ENCODE measurements around the gene GNAZ. TPM values are rescaled to one million over a fixed set of nuclear protein-coding genes. Genes with fewer than 3 reads are reported as not detected.
A peak's percentile ranks its signal among the peaks of the same experiment; 100 is the strongest.

GNAZ gene
- total RNA-seq, 1 donor from 2014 or later, result 3.9 TPM

GRCh38 chr22:23054531-23055257, 15.6 kb upstream of the GNAZ start:
- H3K27ac Mint-ChIP-seq (ENCODE audit: unreplicated experiment), result no peak overlapping the region
- no peak overlapping the region for H3K4me3 Mint-ChIP-seq (ENCODE audit: unreplicated experiment)
- no peaks in the 10 kb centered on the region for H3K4me1 Mint-ChIP-seq (ENCODE audit: low read depth)
- H3K9me3 Mint-ChIP-seq (ENCODE audit: low read depth), result peaks cover 28% of the 10 kb centered on the region
- H3K36me3 Mint-ChIP-seq (ENCODE audit: low read depth), result peaks cover 7% of the 10 kb centered on the region
- DNase-seq (ENCODE audit: low spot score), result peak; percentile 15
- TF ChIP-seq, protein P1, sequence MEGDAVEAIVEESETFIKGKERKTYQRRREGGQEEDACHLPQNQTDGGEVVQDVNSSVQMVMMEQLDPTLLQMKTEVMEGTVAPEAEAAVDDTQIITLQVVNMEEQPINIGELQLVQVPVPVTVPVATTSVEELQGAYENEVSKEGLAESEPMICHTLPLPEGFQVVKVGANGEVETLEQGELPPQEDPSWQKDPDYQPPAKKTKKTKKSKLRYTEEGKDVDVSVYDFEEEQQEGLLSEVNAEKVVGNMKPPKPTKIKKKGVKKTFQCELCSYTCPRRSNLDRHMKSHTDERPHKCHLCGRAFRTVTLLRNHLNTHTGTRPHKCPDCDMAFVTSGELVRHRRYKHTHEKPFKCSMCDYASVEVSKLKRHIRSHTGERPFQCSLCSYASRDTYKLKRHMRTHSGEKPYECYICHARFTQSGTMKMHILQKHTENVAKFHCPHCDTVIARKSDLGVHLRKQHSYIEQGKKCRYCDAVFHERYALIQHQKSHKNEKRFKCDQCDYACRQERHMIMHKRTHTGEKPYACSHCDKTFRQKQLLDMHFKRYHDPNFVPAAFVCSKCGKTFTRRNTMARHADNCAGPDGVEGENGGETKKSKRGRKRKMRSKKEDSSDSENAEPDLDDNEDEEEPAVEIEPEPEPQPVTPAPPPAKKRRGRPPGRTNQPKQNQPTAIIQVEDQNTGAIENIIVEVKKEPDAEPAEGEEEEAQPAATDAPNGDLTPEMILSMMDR (IDR thresholded peaks at IDR 0.05), result no peak
- peaks cover 35% of the 10 kb centered on the region for H3K27me3 Mint-ChIP-seq (ENCODE audit: low read depth)

DNA sequence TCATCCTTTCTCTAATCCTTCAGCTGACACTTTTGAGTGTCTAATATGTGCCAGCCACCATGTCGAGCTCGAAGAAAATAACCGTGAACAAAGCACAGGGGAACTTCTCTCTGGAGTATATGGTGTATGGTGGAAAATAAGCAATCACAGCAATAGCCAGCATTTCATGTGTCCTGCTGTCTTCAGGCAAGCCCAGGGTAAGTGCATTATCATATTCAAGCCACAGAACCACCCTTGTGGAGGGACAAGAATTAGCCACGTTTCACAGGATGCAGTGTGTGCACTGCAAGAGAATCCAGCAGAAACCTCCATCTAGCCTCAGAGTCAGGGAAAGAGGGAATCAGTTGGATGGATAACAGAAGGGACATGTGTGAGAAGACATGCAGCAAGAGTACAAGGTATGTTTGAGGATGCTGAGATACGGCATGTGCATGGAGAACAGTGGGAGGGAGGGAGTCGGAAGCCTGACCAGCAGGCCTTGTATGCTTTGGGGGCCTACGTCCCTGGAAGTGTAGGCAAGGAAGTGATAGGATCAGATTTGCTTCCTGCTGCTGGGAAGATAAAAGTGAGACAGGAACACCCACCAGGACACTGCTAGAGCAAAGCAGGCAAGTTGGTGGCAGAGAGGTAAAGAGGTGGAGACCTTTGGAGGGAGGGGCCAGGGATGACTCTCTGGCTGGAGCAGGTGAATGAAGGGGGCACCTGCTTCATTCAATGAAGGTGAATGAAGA, 14.7 kb upstream of the GNAZ start:
- H3K36me3 Mint-ChIP-seq (ENCODE audit: low read depth), result peaks cover 5% of the 10 kb centered on the region
- H3K4me1 Mint-ChIP-seq (ENCODE audit: low read depth), result no peaks in the 10 kb centered on the region
- TF ChIP-seq, protein P1 (IDR thresholded peaks at IDR 0.05), result no peak
- H3K27me3 Mint-ChIP-seq (ENCODE audit: low read depth), result peaks cover 33% of the 10 kb centered on the region
- H3K4me3 Mint-ChIP-seq (ENCODE audit: unreplicated experiment), result no peak overlapping the region
- H3K27ac Mint-ChIP-seq (ENCODE audit: unreplicated experiment), result no peak overlapping the region
- peak; percentile 18 for DNase-seq (ENCODE audit: low spot score)
- peaks cover 24% of the 10 kb centered on the region for H3K9me3 Mint-ChIP-seq (ENCODE audit: low read depth)

DNA sequence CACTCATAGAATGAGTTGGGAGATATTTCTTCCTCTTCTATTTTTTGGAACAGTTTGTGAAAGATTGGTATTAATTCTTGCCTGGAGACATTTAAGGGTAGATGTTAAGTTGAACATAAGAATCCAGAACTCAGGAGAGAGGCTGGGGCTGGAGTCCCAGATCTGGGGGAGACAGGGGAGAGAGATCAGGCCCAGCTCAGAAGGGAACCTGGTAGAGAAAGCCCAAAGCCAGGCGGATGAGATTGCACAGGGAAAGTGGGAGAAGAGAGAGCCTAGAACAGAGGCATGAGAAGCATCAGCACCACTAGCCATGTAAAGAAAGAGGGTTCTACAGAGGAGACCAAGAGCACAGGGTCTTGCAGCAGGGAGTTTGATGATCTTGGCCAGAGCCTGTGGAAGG, 13.0 kb upstream of the GNAZ start:
- peaks cover 19% of the 10 kb centered on the region for H3K9me3 Mint-ChIP-seq (ENCODE audit: low read depth)
- DNase-seq (ENCODE audit: low spot score), result peak; percentile 20
- TF ChIP-seq, protein P1 (IDR thresholded peaks at IDR 0.05), result no peak
- H3K4me3 Mint-ChIP-seq (ENCODE audit: unreplicated experiment), result no peak overlapping the region
- peaks cover 5% of the 10 kb centered on the region for H3K36me3 Mint-ChIP-seq (ENCODE audit: low read depth)
- no peaks in the 10 kb centered on the region for H3K4me1 Mint-ChIP-seq (ENCODE audit: low read depth)
- no peak overlapping the region for H3K27ac Mint-ChIP-seq (ENCODE audit: unreplicated experiment)
- peaks cover 24% of the 10 kb centered on the region for H3K27me3 Mint-ChIP-seq (ENCODE audit: low read depth)

- Mint-ChIP-seq H3K27me3 (ENCODE audit: low read depth) (peaks cover 25% of the 10 kb centered on the region), H3K27ac (ENCODE audit: unreplicated experiment) (no peak overlapping the region), H3K9me3 (ENCODE audit: low read depth) (peaks cover 19% of the 10 kb centered on the region), H3K4me1 (ENCODE audit: low read depth) (no peaks in the 10 kb centered on the region), H3K36me3 (ENCODE audit: low read depth) (peaks cover 5% of the 10 kb centered on the region), H3K4me3 (ENCODE audit: unreplicated experiment) (no peak overlapping the region)
- TF ChIP-seq, protein P1 (IDR thresholded peaks at IDR 0.05), result no peak
- DNase-seq (ENCODE audit: low spot score), result peak; percentile 22
These were observed 12.3 kb upstream of the GNAZ start for GRCh38 chr22:23058063-23058462.

DNA sequence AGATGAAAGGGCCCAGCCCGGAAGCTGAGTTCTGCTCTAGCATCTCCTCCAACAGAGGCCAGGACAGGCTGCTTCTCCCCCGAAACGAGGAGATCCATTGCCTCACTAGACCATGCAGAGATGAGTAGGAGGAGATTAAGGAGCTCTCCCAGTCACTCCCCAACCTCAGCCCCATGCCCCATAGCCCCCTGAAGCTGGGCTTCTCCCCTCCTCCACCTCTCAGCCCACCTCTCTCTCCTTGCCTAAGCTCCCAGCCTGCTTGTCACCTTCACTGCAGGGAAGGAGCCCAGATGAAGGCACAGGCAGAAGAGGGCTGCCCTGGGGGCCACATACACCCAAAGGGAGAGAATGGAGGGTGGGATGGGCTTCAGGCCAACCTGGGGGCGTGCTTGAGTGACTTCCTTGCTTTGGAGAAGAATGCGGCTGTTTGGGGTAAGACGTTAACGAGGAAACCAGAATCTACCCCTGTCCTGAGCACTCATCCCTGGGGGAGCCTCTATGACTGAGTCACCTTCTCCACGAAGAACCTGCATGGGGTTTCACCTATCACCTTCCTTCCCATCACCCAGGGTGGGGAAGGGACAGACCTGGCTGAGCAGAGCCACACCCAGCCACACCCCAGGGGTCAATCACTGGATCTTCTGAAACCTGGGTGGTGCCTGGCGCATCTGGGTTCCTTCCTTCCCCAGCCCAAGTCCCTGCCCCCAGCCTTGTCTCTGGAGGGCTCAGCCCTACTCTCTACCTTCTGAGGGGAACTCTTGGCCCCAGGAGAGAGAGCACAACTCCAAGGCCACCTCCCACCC, 11.6 kb upstream of the GNAZ start:
- peak; percentile 53 for DNase-seq (ENCODE audit: low spot score)
- Mint-ChIP-seq H3K9me3 (ENCODE audit: low read depth) (peaks cover 19% of the 10 kb centered on the region), H3K4me1 (ENCODE audit: low read depth) (no peaks in the 10 kb centered on the region), H3K4me3 (ENCODE audit: unreplicated experiment) (no peak overlapping the region), H3K27me3 (ENCODE audit: low read depth) (peaks cover 21% of the 10 kb centered on the region), H3K27ac (ENCODE audit: unreplicated experiment) (no peak overlapping the region), H3K36me3 (ENCODE audit: low read depth) (peaks cover 5% of the 10 kb centered on the region)
- TF ChIP-seq, protein P1 (IDR thresholded peaks at IDR 0.05), result no peak
